Epithelial cell of prostate (primary cell): ENCODE data around the gene ZNF280C.

ENCODE experiments used
- DNase-seq: peaks from one replicate; pipeline ENCODE4 v3.0.0-alpha.2; 2011; ENCODE audit warnings: low read depth, low spot score
- H3K27ac ChIP-seq: fragments of 450-650 bp; 2 replicates; pipeline ENCODE4 v1.5.1; 2017; ENCODE audit warnings: mild to moderate bottlenecking

Gene ZNF280C

DNA sequence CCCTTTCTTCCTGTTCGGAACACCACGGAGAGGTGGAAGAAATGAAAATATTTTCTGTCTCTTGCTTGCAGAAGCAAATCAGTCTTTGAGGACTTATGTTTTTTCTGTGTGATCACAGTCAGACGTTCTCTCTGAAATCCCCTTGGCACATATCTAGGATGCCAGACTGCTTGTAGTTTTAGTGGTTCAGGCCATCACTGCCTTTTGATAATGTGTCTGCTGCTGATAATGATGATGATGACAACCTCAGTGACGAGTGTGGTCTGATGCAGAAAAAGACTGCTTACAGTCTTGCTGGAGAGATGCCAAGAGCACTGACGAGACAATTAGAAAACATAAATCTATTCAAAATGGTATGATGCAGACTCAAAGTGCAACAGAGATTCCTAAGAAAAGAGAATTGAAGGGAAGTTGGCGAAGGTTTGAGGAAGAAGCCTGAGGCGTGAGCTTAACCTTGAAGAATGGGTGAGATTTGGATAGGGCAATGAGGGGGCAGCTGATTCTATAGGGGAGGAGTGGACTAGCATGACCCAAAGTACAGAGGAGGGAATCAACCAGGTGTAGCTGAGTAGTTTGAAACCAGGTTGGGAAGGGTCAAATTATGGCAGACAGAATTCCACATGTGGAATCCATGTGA lies 89.0 kb downstream of the ZNF280C start:
- H3K27ac ChIP-seq, result no peak overlapping the region
- DNase-seq, result no peak

DNA sequence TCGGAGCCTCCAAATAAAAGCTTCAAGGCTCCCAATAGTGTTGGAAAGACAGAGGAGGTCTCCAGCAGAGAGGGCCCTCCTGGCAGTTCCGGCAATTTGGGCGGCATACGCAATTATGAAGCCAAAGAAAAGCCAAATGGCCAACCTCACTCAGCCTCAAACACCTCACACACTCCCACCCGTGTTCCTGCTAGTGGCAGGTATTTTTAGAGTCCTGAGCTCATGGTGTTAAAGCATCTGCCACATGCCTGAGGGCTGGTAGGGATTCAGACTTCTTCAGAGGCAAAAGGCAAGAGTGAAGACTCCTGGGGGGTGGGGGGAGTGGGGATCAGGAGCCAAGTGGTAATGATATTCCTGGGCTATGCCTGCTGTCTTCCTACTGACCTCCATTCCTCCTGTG lies 89.5 kb downstream of the ZNF280C start:
- H3K27ac ChIP-seq, result no peak overlapping the region

DNA sequence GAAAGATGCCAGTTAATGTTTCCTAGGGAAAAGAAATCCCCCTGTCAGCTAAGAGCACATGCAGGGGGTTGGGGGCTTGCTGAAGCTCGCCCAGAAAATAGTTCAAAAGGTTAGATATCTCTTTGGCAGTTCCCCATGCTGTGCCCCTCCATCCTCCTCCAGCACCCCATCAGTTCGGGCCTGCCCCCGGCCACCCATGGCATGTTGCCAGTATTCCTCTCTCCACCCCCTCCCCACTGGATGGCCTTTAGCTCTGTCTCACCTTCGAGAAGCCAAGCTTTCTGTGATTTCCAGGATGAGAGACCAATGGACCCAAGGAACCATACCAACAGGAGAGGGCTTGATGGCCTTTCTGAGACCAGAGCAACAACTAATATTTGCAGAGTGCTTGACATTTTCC lies 91.8 kb downstream of the ZNF280C start:
- H3K27ac ChIP-seq, result no peak overlapping the region
- no peak for DNase-seq

More for the DNA sequence above, 89.5 kb downstream of the ZNF280C start:
- DNase-seq, result no peak

DNA sequence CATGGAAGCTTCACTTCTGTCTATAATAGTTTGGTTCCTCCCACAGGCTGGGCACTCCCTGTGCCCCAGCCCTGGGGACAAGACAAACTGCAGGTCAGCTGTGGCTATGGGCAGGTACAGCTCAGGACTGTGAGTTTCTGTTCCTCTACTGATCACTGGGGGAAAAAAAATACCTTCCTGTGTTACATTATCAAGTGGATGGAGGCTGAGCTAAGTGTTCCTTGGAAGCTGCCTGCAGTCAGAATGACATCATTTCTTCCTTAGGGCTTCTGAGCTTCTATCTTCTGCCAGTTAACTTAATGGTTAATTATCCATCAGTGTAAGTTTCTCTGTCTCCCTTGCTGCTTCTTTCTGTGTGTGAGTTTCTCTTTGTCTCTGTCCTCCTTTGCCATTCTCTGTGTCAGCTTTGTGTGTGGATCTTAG lies 92.3 kb downstream of the ZNF280C start:
- H3K27ac ChIP-seq, result no peak overlapping the region
- DNase-seq, result no peak

DNA sequence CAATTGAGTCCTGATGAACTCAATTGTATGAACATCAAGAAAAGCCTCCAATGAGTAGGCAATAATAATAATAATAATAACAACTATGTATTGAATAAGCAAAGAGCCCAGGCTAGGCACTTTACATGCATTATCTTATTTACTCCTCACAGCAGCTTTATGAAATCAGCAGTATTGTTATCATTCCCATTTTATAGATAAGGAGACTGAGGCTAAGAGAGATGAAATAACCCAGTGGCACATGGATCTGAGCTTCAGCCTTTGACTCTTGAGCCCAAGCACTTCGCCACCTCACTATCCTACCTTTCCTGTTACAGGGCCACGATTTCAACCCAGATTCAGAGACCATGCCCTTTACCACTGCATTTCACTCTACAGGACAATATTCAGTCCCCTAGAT lies 93.8 kb downstream of the ZNF280C start:
- H3K27ac ChIP-seq, result no peak overlapping the region
- no peak for DNase-seq

DNA sequence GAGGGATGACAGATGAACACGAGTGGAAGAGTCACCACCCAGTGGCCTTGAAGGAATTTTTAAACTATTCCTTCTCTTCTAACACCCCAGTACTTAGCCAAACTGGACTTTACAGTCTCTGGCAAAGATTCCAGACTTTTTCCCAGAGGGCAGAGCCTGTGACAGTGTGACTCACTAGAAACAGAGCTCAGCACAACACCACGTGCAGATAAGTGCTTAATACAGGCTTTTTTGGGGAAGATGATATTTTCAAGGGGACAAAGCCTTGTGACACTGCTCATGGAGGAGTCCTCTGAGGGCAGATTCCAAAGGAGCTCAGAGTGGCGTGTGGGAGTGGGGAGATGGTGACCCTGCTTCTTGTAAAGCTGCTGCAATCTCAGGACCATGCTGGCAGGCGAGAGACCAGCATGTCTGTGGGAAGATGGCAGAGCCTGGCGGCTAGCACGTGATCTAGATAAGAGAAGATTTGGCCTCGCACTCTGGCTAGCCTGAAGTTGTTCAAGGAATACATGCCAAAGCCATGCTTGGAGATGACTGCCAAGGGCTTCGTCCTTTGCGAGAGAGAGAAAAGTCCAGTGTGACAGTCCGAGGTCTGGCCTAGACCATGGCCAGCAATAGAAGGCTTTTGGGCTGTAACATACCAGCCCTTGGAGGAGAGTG lies 94.5 kb downstream of the ZNF280C start:
- DNase-seq, result no peak
- no peak overlapping the region for H3K27ac ChIP-seq

DNA sequence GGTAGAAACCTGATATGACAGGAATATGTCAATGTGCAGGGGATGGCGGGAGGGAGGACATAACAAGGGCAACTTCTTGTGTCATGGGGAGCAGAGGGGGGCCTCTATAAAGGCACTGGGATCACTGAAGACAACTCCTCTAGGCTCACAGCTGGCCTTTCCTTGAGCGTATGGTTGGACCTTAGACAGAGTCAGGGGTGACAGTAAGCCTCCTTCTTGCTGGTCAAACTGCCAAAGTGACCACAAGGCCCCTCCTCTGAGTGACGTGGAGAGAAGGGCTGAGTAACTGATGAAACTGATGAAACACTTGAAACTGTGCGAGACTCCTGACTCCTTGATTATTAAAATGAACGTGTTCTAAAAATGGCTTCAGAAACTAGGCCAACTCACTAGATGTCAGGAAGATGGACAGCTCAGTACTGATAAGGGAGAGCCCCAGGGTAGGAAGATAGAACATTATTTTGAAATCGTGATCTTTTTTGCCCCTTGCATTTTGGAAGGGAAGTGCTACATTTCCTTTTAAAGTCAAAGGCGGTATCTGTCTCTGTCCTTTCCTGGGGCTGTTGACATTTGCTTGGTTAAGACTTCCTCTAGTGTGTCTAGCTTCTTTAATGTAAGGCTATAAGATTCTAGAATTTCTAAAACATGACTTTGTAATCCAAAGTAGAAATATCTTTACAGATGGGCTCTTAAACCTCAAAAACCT lies 95.4 kb downstream of the ZNF280C start:
- no peak for DNase-seq
- H3K27ac ChIP-seq, result no peak overlapping the region

DNA sequence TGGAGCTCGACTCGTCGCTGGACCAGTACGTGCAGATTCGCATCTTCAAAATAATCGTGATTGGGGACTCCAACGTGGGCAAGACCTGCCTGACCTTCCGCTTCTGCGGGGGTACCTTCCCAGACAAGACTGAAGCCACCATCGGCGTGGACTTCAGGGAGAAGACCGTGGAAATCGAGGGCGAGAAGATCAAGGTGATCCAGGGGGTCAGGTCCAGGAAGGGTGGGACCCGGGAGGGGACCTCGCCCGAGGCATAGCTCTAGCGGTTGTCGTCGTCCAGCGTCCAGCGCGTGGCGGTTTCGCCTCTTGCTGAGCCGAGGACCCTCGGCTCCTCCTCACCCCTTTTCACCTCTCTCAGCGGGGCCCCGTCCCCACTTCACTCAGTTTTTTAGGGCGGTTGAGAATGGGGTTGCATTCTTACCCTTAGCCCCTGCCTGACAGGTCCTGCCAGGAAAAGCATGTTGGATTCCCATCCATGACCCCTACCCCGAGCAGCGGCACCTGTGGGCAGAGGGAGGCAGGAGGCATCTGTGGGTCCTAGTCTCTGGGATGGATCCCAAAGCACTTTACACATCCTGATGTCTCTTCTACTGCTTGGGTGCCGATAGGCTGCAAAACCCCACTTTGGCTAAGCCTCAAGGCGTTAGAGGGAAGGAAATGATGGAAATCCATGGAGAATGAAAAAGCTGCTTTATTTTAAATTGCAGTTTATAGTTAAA lies 96.4 kb downstream of the ZNF280C start:
- H3K27ac ChIP-seq, result no peak overlapping the region
- no peak for DNase-seq

DNA sequence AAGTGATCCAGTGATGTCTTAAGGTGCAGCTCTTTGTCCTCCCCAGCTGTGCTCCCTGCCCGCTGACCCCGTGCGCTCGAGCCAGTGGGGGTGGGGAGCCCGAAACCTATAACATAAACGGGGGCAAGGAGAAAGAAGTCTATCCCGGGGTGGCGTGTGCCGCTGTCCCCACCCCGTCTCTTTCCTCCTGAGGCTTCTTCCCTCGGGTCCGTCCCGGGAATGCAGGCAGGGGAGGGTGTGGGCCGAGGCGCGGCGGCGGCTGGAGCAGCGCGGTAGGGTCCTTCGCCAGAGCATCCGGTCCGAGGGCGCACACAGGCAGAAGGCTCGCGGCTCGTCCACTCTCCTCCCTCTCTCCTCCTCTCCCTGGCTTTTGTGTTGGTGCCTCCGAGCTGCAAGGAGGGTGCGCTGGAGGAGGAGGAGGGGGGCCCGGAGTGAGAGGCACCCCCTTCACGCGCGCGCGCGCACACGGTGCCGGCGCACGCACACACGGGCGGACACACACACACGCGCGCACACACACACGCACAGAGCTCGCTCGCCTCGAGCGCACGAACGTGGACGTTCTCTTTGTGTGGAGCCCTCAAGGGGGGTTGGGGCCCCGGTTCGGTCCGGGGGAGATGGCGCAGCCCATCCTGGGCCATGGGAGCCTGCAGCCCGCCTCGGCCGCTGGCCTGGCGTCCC lies 97.1 kb downstream of the ZNF280C start, which contains the start of gene RAB33A:
TSS of gene RAB33A (plus strand) at position 517 of the 681 bp plus-strand sequence. CDS start at position 618, 101 bp downstream.
- no peak within 1 kb of the TSS for H3K27ac ChIP-seq
- DNase-seq, result no peak

DNA sequence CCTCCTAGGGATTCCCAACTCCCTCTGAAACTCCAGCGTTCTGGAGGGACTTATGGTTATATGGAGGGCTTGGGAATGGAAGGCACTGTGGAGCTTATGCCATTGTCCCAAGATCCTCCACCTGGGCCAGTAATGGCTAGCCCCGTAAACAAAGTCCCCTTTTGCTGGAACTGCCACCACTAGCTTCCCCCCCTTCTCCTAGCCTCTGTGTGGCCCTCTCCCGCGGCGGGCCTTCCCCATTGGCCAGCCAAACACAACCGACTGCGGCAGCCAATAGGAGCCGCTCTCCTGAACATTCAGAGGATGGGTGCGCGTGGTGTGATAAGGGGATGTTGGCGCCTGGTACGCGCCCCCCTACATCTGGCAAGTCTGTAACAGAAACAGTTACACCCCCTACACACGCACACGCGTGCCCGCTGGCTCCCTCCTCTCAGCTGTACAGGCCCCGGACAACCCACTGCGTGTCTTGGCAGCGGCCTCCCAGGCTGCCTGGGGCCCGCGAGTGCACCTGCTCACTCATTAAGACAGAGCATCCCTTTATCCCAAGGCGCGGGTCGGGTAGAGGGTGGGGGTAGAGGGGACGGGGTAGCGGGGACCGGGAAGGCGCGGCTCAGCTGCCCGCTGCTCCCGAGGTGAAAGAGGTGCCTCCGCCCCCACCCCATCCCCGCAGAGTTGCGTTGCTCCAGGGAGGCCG lies 97.8 kb downstream of the ZNF280C start:
- no peak overlapping the region for H3K27ac ChIP-seq
- no peak for DNase-seq

DNA sequence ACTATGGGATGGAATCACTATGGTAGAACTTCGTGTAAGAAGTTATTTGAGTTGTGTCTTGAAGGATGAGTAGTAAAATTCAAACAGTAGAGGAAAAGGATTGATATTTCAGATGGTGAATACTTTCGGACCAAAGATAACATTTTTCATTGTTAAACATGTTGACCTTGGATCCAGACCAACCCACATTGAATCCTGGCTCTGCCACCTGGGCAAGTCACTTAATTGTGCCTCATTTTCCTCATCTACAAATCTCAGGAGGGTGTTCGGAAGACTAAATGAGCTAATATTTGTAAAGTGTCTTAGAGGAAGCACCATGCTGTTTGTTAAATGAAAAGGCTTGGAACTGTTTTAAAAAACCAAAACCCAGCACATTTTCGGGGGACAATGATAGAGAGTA lies 101.7 kb downstream of the ZNF280C start:
- no peak overlapping the region for H3K27ac ChIP-seq
- no peak for DNase-seq

DNA sequence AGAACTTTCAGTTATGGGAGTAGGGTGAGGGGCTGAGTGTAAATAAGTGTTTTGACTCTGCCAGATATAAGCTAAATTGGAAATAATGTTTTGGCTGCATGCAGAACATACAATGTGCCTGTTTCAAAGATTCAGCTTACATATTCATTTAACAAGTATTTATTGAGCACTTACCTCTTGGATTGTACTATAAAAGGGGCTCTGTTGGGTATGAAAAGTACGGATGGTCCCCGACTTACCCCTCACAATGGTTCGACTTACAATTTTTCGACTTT lies 102.3 kb downstream of the ZNF280C start:
- DNase-seq, result no peak
- peak overlapping the region; percentile 71 for H3K27ac ChIP-seq

DNA sequence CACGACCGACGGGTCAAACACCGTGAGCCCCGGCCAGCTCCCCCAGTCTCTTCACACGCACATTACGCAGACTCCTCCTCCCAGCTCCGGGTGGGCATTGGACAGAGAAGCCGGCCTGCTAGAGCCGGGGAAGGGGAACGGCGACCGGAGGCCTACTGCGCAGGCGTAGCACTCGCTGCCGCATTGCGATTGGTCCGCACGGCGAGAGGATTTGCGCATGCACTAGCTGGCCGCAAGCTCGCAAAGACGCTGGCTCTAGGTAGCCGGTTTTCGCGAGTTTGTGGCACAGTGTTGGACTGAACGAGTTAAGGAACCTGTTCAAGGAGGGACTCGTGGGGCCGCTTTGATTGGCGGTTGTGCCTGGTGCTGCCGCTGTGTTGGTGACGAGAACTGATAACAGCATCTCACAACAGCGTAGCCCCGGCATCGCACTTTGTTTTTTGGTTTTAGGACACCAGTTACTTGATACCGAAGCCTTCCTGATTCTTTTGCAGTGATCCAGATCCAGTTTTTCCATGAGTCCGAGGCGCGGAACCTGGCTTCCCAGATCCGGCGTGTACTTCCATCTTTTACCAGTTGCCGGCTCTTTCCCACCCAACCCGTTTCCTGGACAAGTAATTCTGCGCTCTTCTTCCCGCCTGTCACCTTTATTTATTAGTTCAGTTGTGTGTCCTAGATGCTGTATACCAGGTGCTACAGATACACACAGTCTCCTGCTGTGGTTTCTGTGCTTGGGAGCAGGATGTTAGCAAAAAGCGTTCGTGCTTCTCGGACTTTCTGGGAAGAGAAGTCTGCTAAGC lies 102.8 kb downstream of the ZNF280C start, which contains the start of gene AIFM1:
TSS of gene AIFM1 (minus strand) at position 139 of the 800 bp plus-strand sequence. CDS start 185 bp downstream, outside the sequence.
- DNase-seq, result peak; percentile 81

DNA sequence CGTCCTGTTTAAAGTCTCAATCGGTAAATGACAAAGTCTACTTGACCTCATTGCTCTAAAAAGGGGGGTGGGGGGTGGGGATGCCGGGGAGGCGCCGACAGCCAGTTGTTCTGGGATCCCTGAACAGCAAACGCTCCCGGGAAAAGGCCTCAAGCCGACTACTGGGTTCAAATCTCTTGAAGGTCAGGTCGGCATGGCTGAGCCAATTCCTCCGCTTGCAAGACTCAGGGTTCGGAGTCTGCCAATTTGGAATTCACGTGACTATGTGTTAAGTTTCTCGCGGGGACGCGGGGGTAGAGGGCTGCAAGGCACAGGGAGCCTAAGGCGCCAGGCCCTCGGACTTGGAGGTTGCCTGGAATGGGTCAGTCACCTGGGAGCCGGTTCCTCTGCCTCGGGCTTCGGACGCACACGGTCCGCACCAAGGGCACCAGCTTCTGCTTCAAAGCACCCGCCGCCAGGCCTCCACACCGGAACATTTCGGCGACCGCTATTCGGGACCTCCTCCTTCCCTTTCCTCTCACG lies 103.5 kb downstream of the ZNF280C start:
- DNase-seq, result no peak

More for the DNA sequence above, 102.8 kb downstream of the ZNF280C start, which contains the start of gene AIFM1:
- peak within 1 kb of the TSS; percentile 71 for H3K27ac ChIP-seq

DNA sequence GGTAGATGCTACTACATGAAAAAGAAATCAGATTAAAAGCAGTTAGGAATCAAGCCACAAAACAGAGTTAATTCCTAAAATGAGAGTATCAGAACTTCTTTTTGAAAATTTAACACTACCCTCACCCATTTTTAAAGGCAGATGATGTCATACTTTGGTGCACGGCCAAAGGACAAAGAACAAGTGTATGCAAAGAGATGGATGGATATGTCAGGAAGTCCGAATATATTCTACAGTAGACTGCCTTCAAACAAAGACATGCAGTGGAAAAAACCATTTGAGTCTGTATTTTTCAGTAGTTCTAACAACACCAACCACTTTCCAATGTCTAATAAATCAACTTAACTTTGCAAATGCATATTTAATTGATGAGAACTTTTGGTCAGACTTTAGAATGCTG lies 105.3 kb downstream of the ZNF280C start:
- no peak for DNase-seq
- no peak overlapping the region for H3K27ac ChIP-seq

More for the DNA sequence above, 103.5 kb downstream of the ZNF280C start:
- peak overlapping the region; percentile 71 for H3K27ac ChIP-seq

DNA sequence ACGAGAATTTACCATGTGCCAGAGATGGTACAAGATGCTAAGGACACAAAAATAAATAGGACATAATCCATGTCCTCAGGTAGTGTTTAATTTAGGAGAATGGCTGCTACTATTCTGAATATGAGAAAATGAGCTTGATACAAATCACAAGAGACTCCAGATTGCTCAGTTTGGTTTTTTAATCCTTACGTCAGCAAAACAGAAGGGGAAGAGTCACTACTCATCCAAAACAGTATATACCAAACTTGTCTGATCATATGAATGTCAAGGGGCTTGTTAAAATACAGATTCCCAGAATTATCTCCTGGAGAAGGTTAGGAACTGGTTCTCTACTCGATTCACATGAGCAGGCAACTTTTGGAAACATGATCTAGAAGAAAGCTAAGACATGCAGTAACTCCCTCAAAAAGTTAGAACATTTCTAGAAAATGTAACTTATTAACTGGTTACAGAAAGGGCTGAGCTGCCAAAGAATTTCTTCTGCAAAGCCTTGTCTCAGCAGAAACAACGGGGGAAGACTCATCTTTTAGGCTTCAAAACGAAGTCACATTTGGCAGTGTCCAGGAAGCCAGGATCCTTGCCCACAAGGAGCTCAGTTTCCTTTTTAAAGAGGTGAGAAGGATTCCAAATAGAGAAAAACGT lies 106.5 kb downstream of the ZNF280C start:
- H3K27ac ChIP-seq, result no peak overlapping the region
- DNase-seq, result no peak

DNA sequence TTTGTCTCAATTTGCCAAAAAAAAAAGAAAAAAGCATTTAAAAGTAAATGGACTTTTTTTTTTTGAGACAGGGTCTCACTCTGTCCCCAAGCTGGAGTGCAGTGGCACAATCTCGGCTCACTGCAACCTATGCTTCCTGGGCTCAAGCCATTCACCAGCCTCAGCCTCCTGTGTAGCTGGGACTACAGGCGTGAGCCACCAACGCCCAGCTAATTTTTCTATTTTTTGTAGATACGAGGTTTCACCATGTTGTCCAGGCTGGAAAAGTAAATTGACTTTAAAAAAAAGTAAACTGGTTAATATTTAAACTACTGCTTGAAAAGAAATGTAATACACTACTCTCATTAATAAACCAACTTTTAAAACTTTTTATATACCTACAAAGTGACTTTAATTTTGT lies 108.9 kb downstream of the ZNF280C start:
- no peak overlapping the region for H3K27ac ChIP-seq
- no peak for DNase-seq

DNA sequence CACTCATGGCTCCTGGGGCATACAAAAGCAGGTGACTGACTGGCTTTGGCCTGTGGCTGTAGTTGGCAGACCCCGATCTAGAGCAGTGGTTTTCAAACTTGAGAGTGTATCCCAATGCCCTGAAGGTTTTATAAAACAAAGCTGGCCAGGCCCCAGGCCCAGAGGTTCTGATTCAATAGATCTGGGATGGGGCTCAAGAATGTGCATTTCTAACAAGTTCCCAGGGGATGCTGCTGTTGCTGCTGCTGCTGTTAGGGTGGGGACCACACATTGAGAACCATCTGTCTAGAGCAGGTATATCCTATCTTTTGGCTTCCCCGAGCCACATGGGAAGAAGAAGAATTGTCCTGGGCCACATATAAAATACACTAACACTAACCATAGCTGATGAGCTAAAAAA lies 110.4 kb downstream of the ZNF280C start:
- no peak for DNase-seq
- H3K27ac ChIP-seq, result no peak overlapping the region
